MM.1S (cell line): Measurements from ENCODE around the gene ACTBL2.

Experiments used
- DNase-seq: peaks from one replicate; pipeline ENCODE4 v3.0.0-alpha.2; 2015
- H2AFZ ChIP-seq: fragments of 300-600 bp; sonication (generic); 2 replicates; pipeline ENCODE4 v1.6.0; 2016; ENCODE audit warnings: antibody characterized with exemption, low read length
- H3F3A ChIP-seq: fragments of 300-600 bp; sonication (generic); 2 replicates; pipeline ENCODE4 v1.6.1; 2016; ENCODE audit warnings: mild to moderate bottlenecking, antibody characterized with exemption, low read length, moderate library complexity, mixed read lengths; ENCODE audit not compliant: insufficient read depth
- H3K27ac ChIP-seq: fragments of 300-600 bp; sonication (generic); 2 replicates; pipeline ENCODE4 v1.5.1; 2016; ENCODE audit warnings: mild to moderate bottlenecking, low read length
- H3K27me3 ChIP-seq: fragments of 300-600 bp; sonication (generic); replicated peaks from 2 replicates; pipeline ENCODE4 v1.6.0; 2016; ENCODE audit warnings: low read length; ENCODE audit not compliant: insufficient read depth
- H3K36me3 ChIP-seq: fragments of 300-600 bp; sonication (generic); replicated peaks from 2 replicates; pipeline ENCODE4 v1.6.1; 2016; ENCODE audit warnings: mild to moderate bottlenecking, low read length, mixed read lengths; ENCODE audit not compliant: insufficient read depth
- H3K4me1 ChIP-seq: fragments of 300-600 bp; sonication (generic); 2 replicates; pipeline ENCODE4 v1.6.1; 2016; ENCODE audit warnings: low read length, mixed read lengths
- H3K4me2 ChIP-seq: fragments of 300-600 bp; sonication (generic); 2 replicates; pipeline ENCODE4 v1.6.0; 2016; ENCODE audit warnings: low read depth, low read length
- H3K4me3 ChIP-seq: fragments of 300-600 bp; sonication (generic); 2 replicates; pipeline ENCODE4 v1.5.1; 2016; ENCODE audit warnings: low read length, mixed read lengths
- H3K79me2 ChIP-seq: fragments of 300-600 bp; sonication (generic); 2 replicates; pipeline ENCODE4 v1.6.1; 2016; ENCODE audit warnings: mixed run types, low read length, mixed read lengths
- H3K9ac ChIP-seq: fragments of 300-600 bp; sonication (generic); 2 replicates; pipeline ENCODE4 v1.6.1; 2016; ENCODE audit warnings: low read length, mixed read lengths
- H3K9me2 ChIP-seq: fragments of 300-600 bp; sonication (generic); replicated peaks from 2 replicates; pipeline ENCODE4 v1.6.1; 2016; ENCODE audit warnings: mild to moderate bottlenecking, low read length, mixed read lengths; ENCODE audit not compliant: insufficient read depth
- H3K9me3 ChIP-seq: fragments of 300-600 bp; sonication (generic); replicated peaks from 2 replicates; pipeline ENCODE4 v1.6.1; 2016; ENCODE audit warnings: mild to moderate bottlenecking, low read length, mixed read lengths; ENCODE audit not compliant: insufficient read depth
- H4K20me1 ChIP-seq: fragments of 300-600 bp; sonication (generic); 2 replicates; pipeline ENCODE4 v1.6.1; 2016; ENCODE audit warnings: mild to moderate bottlenecking, low read length, moderate library complexity, mixed read lengths; ENCODE audit not compliant: insufficient read depth
- CTCF ChIP-seq: fragments of 300-600 bp; sonication (generic); IDR thresholded peaks from 2 replicates; pipeline ENCODE4 v1.5.1; 2016; ENCODE audit warnings: antibody characterized with exemption, low read length, mixed read lengths
- EZH2 ChIP-seq: fragments of 300-600 bp; sonication (generic); optimal IDR thresholded peaks from 2 replicates; pipeline ENCODE3; 2017; ENCODE audit warnings: low read depth, mild to moderate bottlenecking, antibody characterized with exemption, low read length, mixed read lengths
- EZH2phosphoT487 ChIP-seq: fragments of 300-600 bp; sonication (generic); IDR thresholded peaks from 2 replicates; pipeline ENCODE4 v1.6.1; 2018; ENCODE audit warnings: antibody characterized with exemption, low read length

The ACTBL2 gene

DNA sequence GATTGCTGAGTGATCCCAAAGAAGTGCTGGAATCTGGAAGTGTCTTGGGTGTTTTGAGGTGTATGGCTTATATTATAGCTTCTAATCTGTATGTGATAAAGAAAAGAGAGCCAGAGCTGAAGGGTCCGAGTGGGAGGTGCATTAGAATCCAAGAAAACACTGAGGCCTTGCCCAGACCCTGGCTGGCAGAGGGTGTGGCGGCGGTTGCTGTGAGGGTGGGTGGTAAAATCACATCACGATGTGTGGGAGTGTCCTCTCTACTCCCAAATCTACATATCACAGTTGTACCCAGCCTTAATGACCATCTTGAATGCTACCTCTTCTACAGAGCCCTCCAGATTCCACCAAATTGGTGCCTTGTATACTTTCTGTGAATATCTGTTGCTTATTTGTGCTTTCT is 28.9 kb downstream of the ACTBL2 start:
- no peaks in the 10 kb centered on the region for H3F3A ChIP-seq
- H3K9me2 ChIP-seq: no peaks in the 10 kb centered on the region
- H3K4me1 ChIP-seq: no peaks in the 10 kb centered on the region
- H3K36me3 ChIP-seq: no peaks in the 10 kb centered on the region
- no peak for DNase-seq
- H3K9me3 ChIP-seq: no peaks in the 10 kb centered on the region
- no peaks in the 10 kb centered on the region for H4K20me1 ChIP-seq
- no peak overlapping the region for H3K4me2 ChIP-seq
- no peaks in the 10 kb centered on the region for H3K27me3 ChIP-seq
- H2AFZ ChIP-seq: no peak overlapping the region
- H3K9ac ChIP-seq: no peak overlapping the region
- no peak overlapping the region for H3K4me3 ChIP-seq
- H3K27ac ChIP-seq: no peak overlapping the region
- no peaks in the 10 kb centered on the region for H3K79me2 ChIP-seq
- TF ChIP-seq EZH2 (no peak), EZH2phosphoT487 (no peak), CTCF (no peak)

DNA sequence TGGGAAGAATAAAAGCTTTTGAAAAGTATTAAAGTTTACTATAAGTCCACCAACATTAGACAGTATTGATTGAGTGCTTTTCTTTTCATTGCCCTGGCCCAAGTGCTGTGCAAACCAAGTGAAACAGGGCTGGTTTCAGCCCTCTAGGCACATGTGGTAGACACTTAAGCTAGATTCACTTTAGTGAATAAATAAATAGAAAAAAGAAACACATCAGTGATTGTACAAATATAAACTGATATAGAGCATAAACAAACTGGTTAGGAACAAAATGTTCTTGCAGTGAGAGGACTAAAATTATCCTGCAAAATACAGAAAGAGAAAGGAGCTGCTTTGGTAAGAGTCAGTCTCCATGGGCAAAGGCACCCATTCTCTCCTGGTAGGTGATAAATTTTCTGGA is 29.7 kb downstream of the ACTBL2 start:
- no peaks in the 10 kb centered on the region for H3K79me2 ChIP-seq
- H3K9ac ChIP-seq: no peak overlapping the region
- no peaks in the 10 kb centered on the region for H4K20me1 ChIP-seq
- H2AFZ ChIP-seq: no peak overlapping the region
- no peak overlapping the region for H3K4me3 ChIP-seq
- H3F3A ChIP-seq: no peaks in the 10 kb centered on the region
- TF ChIP-seq EZH2phosphoT487: no peak
- no peak for TF ChIP-seq CTCF
- no peak for TF ChIP-seq EZH2
- H3K9me3 ChIP-seq: no peaks in the 10 kb centered on the region
- no peaks in the 10 kb centered on the region for H3K9me2 ChIP-seq
- no peaks in the 10 kb centered on the region for H3K36me3 ChIP-seq
- no peaks in the 10 kb centered on the region for H3K27me3 ChIP-seq
- no peaks in the 10 kb centered on the region for H3K4me1 ChIP-seq
- no peak overlapping the region for H3K27ac ChIP-seq
- H3K4me2 ChIP-seq: no peak overlapping the region
- no peak for DNase-seq

GRCh38 chr5:57450991-57451876 is 31.4 kb downstream of the ACTBL2 start:
- TF ChIP-seq EZH2phosphoT487: no peak
- no peak for TF ChIP-seq EZH2
- TF ChIP-seq CTCF: no peak
- H3K79me2 ChIP-seq: no peaks in the 10 kb centered on the region
- H3F3A ChIP-seq: no peaks in the 10 kb centered on the region
- H3K27ac ChIP-seq: no peak overlapping the region
- no peaks in the 10 kb centered on the region for H3K36me3 ChIP-seq
- no peaks in the 10 kb centered on the region for H3K27me3 ChIP-seq
- H3K9me3 ChIP-seq: no peaks in the 10 kb centered on the region
- no peak overlapping the region for H3K9ac ChIP-seq
- no peak overlapping the region for H2AFZ ChIP-seq
- H3K4me2 ChIP-seq: no peak overlapping the region
- no peaks in the 10 kb centered on the region for H4K20me1 ChIP-seq
- no peaks in the 10 kb centered on the region for H3K4me1 ChIP-seq
- no peaks in the 10 kb centered on the region for H3K9me2 ChIP-seq
- no peak for DNase-seq
- H3K4me3 ChIP-seq: no peak overlapping the region
